Mucosa of descending colon (tissue), 3 donors: ENCODE results near the gene GNG7. TPM values are rescaled to one million over a fixed set of nuclear protein-coding genes. Genes with fewer than 3 reads are reported as not detected.

Experiments
- ATAC-seq: fragments of 200-7000 bp; cut with Tn5 transposase; one replicate; pipeline ENCODE4 v1.9.1; 2020; ENCODE audit warnings: mild to moderate bottlenecking, moderate library complexity
- DNase-seq, 3 donors: peaks; one replicate each; pipeline ENCODE4 v3.0.0-alpha.2; 2020
- H3K36me3 ChIP-seq: fragments of 200-600 bp; one replicate; pipeline ENCODE4 v1.8.0; 2021; ENCODE audit warnings: low read depth, mild to moderate bottlenecking
- H3K4me1 ChIP-seq: fragments of 200-600 bp; one replicate; pipeline ENCODE4 v1.8.0; 2021; ENCODE audit warnings: low read depth, mild to moderate bottlenecking
- H3K4me3 ChIP-seq: fragments of 200-600 bp; one replicate; pipeline ENCODE4 v1.8.0; 2021; ENCODE audit warnings: mild to moderate bottlenecking
- H3K9me3 ChIP-seq: fragments of 200-600 bp; one replicate; pipeline ENCODE4 v1.8.0; 2021; ENCODE audit warnings: mild to moderate bottlenecking
- intact Hi-C, 2 donors: fragments of 100-400 bp; cut with DNase I in 1 of 2; cut with micrococcal nuclease in 1 of 2; formaldehyde crosslinking; loops; one replicate each; pipeline versions ENCODE4 v1.11.0 to v1.11.1; 2022; cut with DNase I, micrococcal nuclease
- total RNA-seq, 3 donors: library from RNA; stranded (reverse); fragmentation: NEBNext Ultra II Directional in 2 of 3; extraction: Animal tissue kit (Norgen Biotek cat#: 25700) in 2 of 3; gene quantifications; one replicate each; pipeline versions ENCODE4 v1.2.1 to v1.2.4, GENCODE V29; 2021 to 2023
- TF ChIP-seq, protein P1 (sequence below): fragments of 200-600 bp; IDR thresholded peaks from one replicate; pipeline ENCODE4 v1.8.0; 2022; ENCODE audit warnings: antibody characterized with exemption, mild to moderate bottlenecking
- donor health status: DM: no; HTN: no; CAD: no; lungs with moderate emphysema.
- donor health status: DM: no; HTN: no; CAD: no.
- donor health status: DM: no; HTN: yes; CAD: no.

Gene GNG7
- total RNA-seq, 3 donors from 2014 or later, result 2.5 to 6.9 (median 2.9) TPM

DNA sequence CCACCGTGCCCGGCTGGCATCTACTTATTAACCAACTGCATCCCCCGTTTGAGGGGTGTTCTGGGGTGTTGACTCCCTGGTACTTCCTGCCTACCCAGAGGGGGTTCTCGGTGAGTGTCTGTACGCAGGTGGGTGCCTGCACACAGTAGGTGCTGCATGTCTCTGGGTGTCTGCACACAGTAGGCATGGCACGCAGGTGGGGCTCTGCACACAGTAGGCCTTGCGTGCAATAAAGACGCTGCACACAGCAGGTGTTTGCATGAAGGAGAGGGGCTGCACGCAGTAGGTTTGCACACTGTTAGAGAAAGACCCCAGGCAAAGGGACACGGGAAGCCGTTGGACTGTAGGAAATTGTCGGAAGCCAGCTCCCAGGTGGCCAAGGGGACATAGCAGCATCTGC lies 215.4 kb downstream of the GNG7 start:
- ATAC-seq (no peak), DNase-seq (no peak)
- Histone ChIP-seq H3K36me3 (no peaks in the 10 kb centered on the region), H3K4me3 (no peak overlapping the region), H3K4me1 (peaks cover 35% of the 10 kb centered on the region), H3K9me3 (peaks cover 9% of the 10 kb centered on the region)
- intact Hi-C loops, result no loop called here
- TF ChIP-seq, protein P1, sequence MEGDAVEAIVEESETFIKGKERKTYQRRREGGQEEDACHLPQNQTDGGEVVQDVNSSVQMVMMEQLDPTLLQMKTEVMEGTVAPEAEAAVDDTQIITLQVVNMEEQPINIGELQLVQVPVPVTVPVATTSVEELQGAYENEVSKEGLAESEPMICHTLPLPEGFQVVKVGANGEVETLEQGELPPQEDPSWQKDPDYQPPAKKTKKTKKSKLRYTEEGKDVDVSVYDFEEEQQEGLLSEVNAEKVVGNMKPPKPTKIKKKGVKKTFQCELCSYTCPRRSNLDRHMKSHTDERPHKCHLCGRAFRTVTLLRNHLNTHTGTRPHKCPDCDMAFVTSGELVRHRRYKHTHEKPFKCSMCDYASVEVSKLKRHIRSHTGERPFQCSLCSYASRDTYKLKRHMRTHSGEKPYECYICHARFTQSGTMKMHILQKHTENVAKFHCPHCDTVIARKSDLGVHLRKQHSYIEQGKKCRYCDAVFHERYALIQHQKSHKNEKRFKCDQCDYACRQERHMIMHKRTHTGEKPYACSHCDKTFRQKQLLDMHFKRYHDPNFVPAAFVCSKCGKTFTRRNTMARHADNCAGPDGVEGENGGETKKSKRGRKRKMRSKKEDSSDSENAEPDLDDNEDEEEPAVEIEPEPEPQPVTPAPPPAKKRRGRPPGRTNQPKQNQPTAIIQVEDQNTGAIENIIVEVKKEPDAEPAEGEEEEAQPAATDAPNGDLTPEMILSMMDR, result no peak

GRCh38 chr19:2485428-2485827 lies 217.1 kb downstream of the GNG7 start:
- H3K36me3 ChIP-seq, result no peaks in the 10 kb centered on the region
- ATAC-seq (no peak), DNase-seq (no peak)
- H3K4me3 ChIP-seq, result no peak overlapping the region
- TF ChIP-seq, protein P1, result no peak
- H3K4me1 ChIP-seq, result peaks cover 22% of the 10 kb centered on the region
- H3K9me3 ChIP-seq, result peaks cover 9% of the 10 kb centered on the region
- intact Hi-C loops, result no loop called here

DNA sequence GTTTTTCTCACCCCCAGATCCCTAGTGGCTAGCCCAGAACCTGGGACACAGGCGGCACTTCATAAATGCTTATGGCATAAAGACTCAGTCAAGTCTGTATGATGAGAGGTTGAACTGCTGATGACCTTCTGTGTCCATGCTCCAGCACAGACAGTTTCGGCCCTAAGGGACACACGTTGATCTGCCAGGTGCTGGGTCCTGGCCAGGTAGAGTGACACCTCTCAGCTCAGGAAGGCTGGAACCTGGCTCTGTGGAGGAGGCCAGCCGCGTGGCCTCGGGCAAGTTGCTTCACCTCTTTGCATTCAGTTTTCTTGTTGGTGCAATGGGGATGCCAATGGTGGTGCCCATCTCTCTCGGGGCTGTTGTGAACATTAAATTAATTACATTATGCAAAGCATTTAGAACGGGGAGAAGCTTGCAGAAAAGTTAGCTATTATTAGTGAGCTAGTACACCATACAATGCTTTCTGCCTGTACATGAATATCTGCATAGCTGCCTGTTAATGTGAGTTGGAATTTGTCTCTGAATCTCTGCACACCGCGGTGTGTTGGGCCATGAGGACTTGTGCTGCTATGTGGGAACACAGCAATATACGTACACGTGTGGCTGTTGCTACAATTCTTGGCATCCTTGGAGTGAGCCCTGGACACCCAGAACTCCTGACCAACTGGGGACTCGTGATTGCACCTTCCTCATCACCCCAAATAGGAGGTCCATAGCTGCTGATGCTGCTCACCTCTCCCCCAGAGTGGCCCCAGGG lies 218.1 kb downstream of the GNG7 start:
- Histone ChIP-seq H3K36me3 (no peaks in the 10 kb centered on the region), H3K4me3 (no peak overlapping the region), H3K4me1 (peaks cover 12% of the 10 kb centered on the region), H3K9me3 (peaks cover 9% of the 10 kb centered on the region)
- intact Hi-C loops, result no loop called here
- ATAC-seq (no peak), DNase-seq (no peak)
- TF ChIP-seq, protein P1, result no peak

DNA sequence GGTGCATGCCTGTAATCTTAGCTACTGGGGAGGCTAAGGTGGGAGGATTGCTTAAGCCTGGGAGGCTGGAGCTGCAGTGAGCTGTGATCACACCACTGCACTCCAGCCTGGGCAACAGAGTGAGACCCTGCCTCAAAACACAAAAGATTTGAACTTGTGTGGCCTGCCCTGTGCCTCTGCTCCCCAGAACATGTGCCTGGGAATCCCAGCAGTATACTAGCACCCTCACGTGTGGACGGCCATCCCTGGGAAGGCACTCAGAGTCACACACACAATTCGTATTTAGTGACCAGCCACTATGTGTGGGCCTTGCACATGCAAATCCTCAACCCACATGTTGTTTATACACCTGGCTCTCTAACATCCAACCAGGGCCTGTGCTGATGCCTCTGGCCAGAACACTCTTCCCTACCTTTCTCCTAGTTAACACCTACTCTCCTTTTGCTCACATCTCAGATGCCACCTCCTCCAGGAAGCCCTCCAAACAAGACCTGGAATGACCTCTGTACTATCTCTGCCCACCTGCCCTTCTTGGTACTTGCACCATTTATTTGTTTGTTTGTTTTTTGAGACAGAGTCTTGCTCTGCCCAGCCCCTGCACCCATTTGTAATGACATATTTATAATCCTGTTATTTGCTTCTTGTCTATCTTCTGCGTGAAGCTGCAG lies 218.9 kb downstream of the GNG7 start:
- H3K36me3 ChIP-seq, result no peaks in the 10 kb centered on the region
- ATAC-seq, result no peak
- peaks cover 11% of the 10 kb centered on the region for H3K4me1 ChIP-seq
- no peak for DNase-seq
- no peak overlapping the region for H3K4me3 ChIP-seq
- intact Hi-C loops, result no loop called here
- TF ChIP-seq, protein P1, result no peak
- peaks cover 9% of the 10 kb centered on the region for H3K9me3 ChIP-seq

DNA sequence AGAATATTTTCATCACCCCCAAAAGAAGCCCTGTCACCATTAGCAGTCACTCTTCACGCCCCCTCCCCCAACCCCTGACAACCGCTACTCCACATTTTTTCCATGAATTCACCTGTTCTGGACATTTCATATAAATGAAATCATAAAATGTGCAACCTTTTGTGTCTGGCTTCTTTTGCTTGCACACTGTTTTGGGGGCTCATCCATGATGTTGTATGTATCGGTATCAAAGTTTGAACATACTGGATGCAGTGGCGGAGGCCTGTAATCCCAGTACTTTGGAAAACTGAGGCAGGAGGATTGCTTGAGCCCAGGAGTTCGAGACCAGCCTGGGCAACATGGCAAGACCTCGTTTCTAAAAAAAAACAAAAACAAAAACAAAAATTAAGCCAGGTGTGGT lies 219.4 kb downstream of the GNG7 start:
- intact Hi-C loops, result no loop called here
- DNase-seq, result no peak
- Histone ChIP-seq H3K4me3 (no peak overlapping the region), H3K9me3 (peaks cover 9% of the 10 kb centered on the region), H3K36me3 (no peaks in the 10 kb centered on the region), H3K4me1 (peaks cover 12% of the 10 kb centered on the region)
- TF ChIP-seq, protein P1, result no peak
- ATAC-seq, result no peak
